ENCODE results near the gene ALDH3B2.

DNA sequence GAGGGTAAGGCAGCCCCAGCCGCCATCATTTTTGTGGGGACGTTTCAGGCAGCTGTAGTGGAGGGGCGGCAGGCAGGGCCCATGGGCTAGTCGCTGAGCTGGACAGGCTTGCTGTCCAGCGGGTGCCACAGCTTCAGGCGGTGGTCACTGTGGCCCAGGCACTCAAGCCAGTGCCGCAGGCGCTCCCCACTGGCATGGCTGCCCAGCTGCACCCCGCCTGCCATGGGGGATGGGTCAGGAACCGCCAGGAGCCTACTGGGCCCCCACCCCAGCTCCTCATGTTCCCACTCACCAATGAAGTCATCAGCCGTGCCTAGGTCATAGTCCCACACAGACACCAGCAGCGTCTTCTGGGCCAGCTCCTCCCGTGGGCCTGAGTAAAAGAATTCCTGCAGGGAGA is 61.7 kb downstream of the ALDH3B2 start:
- TF ChIP-seq, protein P1, sequence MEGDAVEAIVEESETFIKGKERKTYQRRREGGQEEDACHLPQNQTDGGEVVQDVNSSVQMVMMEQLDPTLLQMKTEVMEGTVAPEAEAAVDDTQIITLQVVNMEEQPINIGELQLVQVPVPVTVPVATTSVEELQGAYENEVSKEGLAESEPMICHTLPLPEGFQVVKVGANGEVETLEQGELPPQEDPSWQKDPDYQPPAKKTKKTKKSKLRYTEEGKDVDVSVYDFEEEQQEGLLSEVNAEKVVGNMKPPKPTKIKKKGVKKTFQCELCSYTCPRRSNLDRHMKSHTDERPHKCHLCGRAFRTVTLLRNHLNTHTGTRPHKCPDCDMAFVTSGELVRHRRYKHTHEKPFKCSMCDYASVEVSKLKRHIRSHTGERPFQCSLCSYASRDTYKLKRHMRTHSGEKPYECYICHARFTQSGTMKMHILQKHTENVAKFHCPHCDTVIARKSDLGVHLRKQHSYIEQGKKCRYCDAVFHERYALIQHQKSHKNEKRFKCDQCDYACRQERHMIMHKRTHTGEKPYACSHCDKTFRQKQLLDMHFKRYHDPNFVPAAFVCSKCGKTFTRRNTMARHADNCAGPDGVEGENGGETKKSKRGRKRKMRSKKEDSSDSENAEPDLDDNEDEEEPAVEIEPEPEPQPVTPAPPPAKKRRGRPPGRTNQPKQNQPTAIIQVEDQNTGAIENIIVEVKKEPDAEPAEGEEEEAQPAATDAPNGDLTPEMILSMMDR (IDR thresholded peaks at IDR 0.05; ENCODE audit: control extremely low read depth in 1 of 3, insufficient read depth in 1 of 3, low read depth in 1 of 3, low read length in 3 of 3): no peak
- TF ChIP-seq RAD21 (IDR thresholded peaks at IDR 0.05 in 1 of 2, conservative IDR thresholded peaks at IDR 0.05 in 1 of 2; ENCODE audit: low read depth in 2 of 2, low read length in 2 of 2) (no peak), GTF2F1 (IDR thresholded peaks at IDR 0.05; ENCODE audit: borderline replicate concordance, low read depth, low read length) (no peak), SIN3A (conservative IDR thresholded peaks at IDR 0.05 in 1 of 2, IDR thresholded peaks at IDR 0.05 in 1 of 2; ENCODE audit: low read depth in 1 of 2, low read length in 2 of 2) (no peak), RXRA (IDR thresholded peaks at IDR 0.05; ENCODE audit: insufficient read depth, low read depth, low read length) (no peak), EZH2 (IDR thresholded peaks at IDR 0.05; ENCODE audit: low read depth, low read length, severe bottlenecking) (no peak), POLR2AphosphoS5 (IDR thresholded peaks at IDR 0.05; ENCODE audit: low read depth, low read length) (no peak), TBP (IDR thresholded peaks at IDR 0.05; ENCODE audit: low read depth, low read length) (no peak), EGR1 (IDR thresholded peaks at IDR 0.05; ENCODE audit: borderline replicate concordance, low read depth, low read length) (no peak), YY1 (IDR thresholded peaks at IDR 0.05; ENCODE audit: low read depth, low read length) (no peak), SAP30 (IDR thresholded peaks at IDR 0.05; ENCODE audit: insufficient read depth, insufficient replicate concordance, low read length) (no peak), RNF2 (IDR thresholded peaks at IDR 0.05; ENCODE audit: borderline replicate concordance, low read depth, low read length, missing control alignments, poor library complexity, severe bottlenecking) (no peak)

All from H1 (cell line).